HG02759 (cell line): ENCODE measurements around the gene ZSWIM8.
"Not testable (repeated sequence)": the region's sequence is repeated elsewhere in the genome, so short reads cannot be mapped to it uniquely, and the experiment has no call there.

Source experiments
- ATAC-seq: cut with Tn5 transposase; IDR thresholded peaks from one replicate; pipeline ENCODE4 v1.9.1; 2021; ENCODE audit warnings: mild to moderate bottlenecking, moderate library complexity; ENCODE audit not compliant: unreplicated experiment

ZSWIM8 gene

GRCh38 chr10:73812657-73813056 is 27.3 kb downstream of the ZSWIM8 start:
- no peak for ATAC-seq

DNA sequence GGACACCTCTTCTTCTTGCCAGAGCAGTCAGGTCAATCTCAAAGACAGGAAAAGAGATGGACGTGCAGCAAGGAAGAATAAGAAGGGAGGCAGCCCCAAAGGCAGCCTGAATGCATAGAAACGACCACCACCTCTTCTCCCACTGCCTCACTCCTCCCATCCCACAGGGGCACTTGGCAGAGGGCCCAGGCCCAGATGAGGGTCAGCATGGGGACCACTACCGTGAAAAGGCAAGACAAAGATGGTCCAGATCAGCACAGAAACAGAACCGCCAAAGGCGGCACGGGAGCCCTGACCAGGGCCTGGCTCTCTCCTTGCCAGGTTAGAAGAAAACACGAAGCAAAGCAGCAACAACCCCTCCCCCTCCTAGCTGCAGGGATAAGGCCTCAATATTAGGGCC is 27.9 kb downstream of the ZSWIM8 start:
- ATAC-seq: no peak

DNA sequence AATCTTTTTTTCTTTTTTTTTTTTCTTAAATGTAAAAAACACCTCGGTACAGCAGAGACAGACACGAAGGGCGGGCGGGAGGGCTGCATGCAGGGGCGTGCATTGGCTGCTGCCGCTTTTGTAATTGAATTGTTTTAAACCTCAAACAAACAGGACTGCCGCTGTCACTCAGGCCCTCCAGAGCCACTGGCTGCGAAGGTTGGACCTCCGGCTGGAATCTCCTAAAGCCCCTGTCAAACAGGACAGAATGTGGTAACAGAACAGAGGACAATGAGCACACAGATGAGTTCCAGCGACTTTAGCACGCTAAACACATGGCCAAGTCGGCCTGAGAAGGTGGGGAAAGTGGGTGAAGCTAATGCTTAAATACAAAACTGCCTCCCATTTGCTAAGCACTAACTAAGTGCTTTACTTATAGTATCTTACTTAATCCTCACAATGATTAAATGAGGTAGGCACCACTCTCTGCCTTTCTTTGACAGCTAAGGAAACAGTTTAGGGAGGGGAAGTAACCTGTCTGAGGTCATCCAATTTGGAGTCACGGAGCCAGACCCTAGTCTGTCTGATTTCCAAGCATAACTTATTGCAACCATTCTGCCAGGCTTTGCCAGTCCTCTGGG is 29.0 kb downstream of the ZSWIM8 start:
- ATAC-seq: no peak

DNA sequence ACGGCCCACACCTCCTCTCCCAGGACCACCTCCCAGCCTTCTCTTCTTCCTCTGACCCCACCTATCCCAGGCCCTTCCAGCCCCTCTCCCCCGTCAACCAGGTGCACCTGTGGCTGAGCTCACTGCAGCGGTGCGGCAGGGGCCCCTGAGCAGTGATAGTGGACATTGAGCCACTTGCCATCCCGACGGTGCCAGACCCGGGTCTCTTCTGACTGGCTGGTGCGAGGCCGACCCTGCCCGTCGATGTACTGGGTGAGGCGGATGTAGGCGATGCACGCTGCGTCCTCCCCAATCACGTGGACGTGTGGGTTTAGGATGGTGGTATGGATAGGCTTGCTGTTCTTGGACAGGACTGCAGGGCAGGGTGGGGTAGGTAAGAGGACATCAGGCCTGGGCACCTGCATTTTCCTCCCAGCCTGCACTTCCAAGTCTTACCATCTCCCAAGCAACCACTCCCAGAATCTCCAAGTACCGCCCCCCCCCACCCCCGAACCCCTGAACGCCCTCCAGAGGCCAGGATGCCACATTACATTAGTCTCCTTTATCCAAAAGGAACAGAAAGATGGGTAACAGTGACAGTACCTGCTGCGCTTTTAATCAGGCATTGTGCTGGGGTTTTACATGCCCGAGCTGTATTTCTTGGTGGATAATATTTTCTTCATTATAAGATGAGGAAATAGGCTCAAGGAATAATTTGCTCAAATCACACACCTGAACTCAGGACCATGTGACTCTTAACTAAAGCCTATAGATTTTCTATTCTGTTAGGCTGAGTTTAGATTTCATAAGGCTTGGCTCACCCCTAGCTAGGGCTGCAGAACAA is 29.7 kb downstream of the ZSWIM8 start:
- ATAC-seq: no peak

DNA sequence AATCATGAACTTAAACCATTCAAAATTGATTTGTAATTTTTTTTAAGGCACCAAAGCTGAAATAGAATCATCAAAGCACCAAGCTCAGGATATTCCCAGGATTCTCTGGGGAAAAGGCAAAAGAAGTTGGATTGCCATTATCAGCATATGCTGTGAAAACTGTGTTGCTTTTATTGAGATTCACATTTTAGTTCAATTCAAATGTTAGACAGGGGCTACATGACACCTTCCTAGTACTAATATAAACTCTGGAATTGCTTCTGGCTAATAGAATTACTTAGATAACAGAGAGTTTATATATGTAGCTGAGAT is 30.3 kb downstream of the ZSWIM8 start:
- no peak for ATAC-seq

DNA sequence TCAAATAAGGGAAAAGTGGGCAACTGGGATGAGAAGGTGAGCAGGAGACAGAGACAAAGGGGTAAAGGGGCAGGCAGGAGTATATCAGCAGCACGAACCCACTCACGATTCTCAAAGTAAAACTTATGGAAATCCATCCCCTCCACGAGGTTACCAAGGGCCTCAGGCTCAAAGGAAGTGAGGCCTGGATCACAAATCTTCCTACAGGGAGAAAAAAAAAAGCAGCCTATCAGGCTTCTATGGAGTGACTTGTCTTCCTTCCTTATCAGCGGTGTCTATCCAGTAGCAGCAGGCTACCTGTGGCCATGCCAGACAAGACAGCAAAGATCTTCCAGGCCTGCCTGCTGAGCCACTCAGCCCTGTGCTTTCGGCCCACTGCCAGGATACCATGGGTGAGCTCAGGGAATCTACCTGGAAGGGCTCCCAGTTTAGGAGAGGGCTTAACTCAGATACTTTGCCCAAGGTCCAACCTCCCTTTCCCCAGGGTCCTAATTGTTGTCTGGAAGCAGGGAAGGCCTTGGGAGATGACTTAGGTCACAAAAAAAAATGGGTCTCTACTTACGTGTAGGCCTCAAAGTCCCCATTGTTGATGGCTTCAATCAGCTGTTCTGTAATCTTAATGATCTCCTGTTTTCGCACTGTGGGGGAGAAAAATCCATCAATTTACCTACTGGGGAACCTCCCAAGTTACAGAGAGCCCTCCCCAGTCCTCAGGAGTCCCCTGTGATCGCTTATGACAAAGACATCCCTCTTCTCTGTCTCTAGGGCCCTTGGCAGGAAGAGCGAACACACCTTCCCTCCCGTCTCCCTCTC is 31.7 kb downstream of the ZSWIM8 start:
- ATAC-seq: no peak

GRCh38 chr10:73817826-73818225 is 32.4 kb downstream of the ZSWIM8 start:
- no peak for ATAC-seq

DNA sequence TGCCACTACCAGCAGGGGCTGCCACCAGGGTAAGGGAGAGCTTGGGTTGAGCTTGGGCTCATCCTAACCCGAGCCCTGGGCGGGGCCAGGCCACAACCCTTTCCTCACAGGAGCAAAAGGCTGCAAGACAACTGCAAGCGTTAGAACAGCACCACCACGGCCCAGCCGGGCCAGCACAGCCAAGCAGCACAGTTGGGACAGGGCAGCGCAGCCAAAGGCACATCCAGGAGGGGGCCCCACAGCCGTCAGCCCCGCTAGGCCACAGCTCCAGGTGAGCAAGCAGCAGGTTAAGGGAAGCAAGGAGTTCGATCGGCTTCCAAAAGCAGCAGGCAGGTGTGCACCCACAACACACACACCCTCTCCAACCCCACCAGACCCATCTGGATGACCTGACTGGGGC is 33.0 kb downstream of the ZSWIM8 start:
- no peak for ATAC-seq

- no peak for ATAC-seq
Observed at GRCh38 chr10:73819081-73819480, 33.7 kb downstream of the ZSWIM8 start.

DNA sequence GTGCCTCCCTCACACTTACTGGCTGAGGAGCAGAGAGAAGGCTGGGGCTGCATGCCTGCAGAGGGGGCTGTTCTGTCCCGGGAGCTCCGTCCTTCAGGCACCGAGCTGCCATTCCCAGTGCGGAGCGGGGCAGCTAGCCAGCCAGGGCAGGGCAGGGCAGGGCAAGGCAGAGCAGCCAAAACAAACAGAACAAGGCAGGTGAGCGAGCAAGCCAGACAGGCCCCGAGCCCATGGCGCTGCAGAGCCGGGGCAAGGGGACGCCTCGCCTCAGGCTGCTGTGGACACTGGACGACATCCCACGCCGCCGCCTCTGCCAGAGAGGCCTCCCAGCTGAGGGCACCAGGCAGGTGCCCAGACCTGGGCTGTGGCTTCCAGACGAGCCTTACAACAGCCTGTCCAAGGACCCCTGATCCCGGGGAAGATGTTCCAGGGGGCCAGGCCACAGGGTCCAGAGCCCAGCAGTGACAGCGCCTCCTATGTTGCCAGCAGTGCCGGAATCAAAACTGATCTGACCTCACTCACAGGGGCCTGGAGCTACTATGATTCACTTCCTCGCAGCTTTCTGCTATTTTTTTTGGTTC is 34.2 kb downstream of the ZSWIM8 start:
- ATAC-seq: no peak

DNA sequence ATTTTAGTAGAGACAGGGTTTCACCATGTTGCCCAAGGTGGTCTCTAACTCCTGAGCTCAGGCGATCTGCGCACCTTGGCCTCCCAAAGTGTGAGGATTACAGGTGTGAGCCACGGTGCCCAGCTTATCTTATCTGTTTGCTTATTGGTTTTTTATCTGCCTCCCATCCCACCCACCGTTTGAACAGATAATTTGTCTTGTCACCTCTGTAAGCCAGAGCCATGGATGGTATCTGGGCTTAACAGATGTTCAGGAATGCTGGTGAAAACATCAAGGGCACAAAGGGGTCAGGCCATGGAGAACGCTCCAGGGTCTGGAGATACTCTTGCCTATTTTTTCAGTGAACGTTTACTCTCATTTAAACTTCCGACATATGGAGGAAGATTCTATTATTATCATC is 38.0 kb downstream of the ZSWIM8 start:
- no peak for ATAC-seq

GRCh38 chr10:73824146-73824725 is 38.8 kb downstream of the ZSWIM8 start:
- no peak for ATAC-seq

GRCh38 chr10:73827346-73828089 is 42.1 kb downstream of the ZSWIM8 start:
- ATAC-seq: no peak

DNA sequence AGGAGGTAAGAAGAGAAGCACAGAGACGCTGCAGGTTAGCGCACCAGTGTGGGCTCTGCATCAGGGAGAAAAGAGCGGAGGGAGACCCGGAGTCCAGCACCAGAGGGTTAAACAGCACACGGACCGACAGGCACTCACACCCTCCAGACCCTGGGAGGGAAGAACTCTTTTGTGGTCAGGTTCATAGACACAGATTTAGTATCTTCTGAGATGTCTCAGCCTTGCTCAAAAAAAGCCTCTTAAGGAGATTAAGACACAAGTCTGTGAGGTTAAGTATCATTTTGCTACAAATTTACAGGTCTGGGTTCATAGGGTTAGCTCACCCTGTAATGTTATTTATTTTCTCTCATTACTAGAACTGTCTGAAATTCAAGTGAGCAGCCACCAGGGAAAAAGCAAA is 42.8 kb downstream of the ZSWIM8 start:
- ATAC-seq: no peak

DNA sequence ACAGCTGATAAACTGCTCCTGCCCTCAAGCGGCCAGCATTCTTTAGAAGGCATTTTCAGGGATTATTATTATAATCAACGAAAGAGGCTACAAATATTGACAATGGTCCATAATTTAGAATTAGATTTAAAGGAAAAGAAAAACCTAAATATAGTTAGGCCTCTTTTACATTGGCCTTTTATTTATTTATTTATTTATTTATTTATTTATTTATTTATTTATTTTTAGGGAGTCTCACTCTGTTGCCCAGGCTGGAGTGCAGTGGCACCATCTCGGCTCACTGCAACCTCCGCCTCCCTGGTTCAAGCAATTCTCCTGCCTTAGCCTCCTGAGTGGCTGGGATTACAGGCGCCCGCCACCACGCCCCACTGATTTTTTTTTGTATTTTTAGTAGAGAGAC is 43.7 kb downstream of the ZSWIM8 start:
- not testable (repeated sequence) for ATAC-seq

DNA sequence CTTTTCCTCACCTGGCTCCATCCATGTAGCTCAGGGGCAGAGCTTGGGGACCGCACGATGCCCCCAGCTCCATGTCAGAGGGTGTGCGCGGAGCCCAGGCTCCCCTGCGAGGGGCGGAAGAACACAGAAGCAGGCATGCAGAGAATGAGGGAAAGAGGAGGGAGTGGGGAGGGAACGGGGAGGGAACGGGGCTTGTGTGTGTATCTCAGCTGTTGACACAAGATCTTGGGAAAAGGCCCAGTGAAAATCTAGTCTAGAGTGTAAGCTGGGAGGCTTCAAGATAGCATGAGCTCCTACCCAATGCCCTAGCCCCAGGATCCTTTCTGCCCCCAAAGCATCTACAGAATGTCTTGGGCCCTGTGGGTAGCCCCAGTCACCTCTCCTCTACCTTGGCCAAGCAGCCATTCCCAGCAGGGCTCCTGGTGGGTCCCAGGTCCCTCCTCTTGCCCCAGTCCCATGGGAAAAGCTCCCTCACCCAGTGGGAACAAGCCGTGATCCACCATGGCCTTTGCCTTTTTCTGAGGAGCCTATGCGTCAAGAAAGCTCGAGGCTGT is 51.1 kb downstream of the ZSWIM8 start:
- no peak for ATAC-seq

DNA sequence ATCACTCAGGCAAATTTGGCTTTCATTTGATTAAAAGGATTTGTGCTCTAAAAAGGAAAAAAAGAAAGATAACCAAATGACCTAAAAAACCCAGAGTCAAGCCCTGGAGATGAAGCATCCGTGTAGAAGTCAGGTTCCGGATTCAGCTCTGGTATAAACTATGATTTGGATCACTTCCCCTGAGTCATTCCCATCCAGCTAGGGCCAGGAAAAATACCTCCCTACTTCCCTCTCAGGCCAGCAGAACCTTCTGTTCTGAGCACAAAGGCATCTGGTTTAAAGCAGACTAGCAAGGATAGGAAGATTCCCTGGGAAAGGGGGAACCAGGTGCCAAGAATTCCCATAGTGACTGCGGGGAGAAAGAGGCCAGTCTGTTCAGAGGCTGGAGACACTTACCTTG is 51.7 kb downstream of the ZSWIM8 start:
- ATAC-seq: no peak

DNA sequence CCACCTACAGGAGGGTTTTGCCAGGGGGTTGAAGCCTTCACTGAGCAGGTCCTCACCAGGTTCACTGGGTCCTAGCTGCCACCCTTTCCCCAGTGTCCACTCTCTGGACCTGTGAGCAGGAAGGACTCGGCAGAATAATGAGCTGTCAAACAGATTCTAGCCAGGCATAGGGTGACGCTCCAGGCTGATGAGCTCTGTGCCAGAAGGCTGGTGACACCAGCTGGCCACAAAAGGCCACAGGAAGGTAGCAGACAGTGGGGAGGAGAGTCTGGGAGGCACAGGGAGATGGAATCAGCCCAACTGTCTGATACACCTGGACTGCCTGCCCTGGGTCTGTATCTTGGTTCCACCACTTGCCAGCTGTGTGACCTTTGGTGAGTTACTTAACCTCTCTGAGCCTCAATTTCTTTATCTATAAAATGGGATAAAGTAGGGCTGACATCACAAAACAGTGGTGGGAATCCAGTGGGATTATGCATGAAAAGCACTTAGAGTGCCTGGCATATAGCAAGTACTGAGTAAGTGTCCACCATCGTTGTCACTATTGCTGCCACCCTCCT is 52.7 kb downstream of the ZSWIM8 start:
- no peak for ATAC-seq

DNA sequence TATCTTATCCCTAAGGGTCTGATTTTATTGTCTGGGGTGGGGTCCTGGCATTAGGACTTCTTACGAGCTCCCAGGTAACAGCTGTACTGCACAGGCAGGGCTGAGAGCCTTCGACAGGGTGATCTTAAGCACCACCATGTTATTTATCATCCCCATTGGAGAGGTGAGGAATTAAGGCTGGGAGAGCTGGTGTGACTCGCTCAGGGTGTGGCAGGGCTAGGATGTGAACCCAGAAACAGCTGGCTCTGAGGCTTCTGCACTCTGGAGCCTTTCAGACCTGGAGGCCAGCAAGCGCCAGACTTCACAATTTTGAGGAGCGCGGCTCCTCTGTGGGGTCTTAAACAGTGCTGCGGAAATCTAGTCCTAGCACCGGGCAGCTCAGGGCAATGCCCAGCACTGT is 53.4 kb downstream of the ZSWIM8 start:
- ATAC-seq: no peak
